Measurements from ENCODE around the gene VWA8.

Gene VWA8

DNA sequence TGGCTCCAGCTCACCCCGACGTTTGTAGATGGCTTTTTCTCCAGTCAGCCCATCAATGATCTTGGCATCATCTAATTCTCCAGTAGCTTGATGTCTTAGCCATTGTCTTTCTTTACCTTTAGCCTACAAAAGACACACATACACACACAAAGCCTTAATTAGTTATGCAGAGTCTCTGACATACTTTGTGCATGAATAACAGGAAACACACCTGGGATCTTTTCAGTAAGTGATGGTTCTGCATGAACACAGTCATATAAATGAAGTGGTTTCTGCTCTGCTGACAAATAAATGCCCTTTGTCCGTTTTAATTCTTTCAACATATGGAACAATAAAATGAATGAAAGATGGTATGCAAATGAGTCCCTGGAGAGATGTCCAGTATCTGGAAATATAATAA is 370.3 kb downstream of the VWA8 start:
- no peak overlapping the region for H3K27ac ChIP-seq (ENCODE audit: low read length)
- no peaks in the 10 kb centered on the region for H3K9me3 ChIP-seq (ENCODE audit: control insufficient read depth in 2 of 2, low read length in 2 of 2)

GRCh38 chr13:41590122-41590521 is 370.8 kb downstream of the VWA8 start:
- Histone ChIP-seq H3K27me3 (ENCODE audit: control insufficient read depth in 1 of 2, insufficient read depth in 2 of 2, low read length in 2 of 2) (no peaks in the 10 kb centered on the region), H3K36me3 (ENCODE audit: control insufficient read depth in 2 of 2, insufficient read depth in 2 of 2, low read length in 2 of 2) (peaks cover 16 to 18% of the 10 kb centered on the region in 2 donors), H3K4me3 (ENCODE audit: low read length in 2 of 2) (no peak overlapping the region), H3K4me1 (ENCODE audit: control insufficient read depth, insufficient read depth, low read length) (no peaks in the 10 kb centered on the region), H3K9ac (ENCODE audit: low read length in 2 of 2) (no peak overlapping the region), H3K9me3 (ENCODE audit: control insufficient read depth in 2 of 2, low read length in 2 of 2) (no peaks in the 10 kb centered on the region), H3K27ac (ENCODE audit: low read length) (no peak overlapping the region)

More for the DNA sequence above, 370.3 kb downstream of the VWA8 start:
- Histone ChIP-seq H3K4me3 (ENCODE audit: low read length in 2 of 2) (no peak overlapping the region), H3K36me3 (ENCODE audit: control insufficient read depth in 2 of 2, insufficient read depth in 2 of 2, low read length in 2 of 2) (peaks cover 15 to 18% of the 10 kb centered on the region in 2 donors), H3K9ac (ENCODE audit: low read length in 2 of 2) (no peak overlapping the region), H3K4me1 (ENCODE audit: control insufficient read depth, insufficient read depth, low read length) (no peaks in the 10 kb centered on the region), H3K27me3 (ENCODE audit: control insufficient read depth in 1 of 2, insufficient read depth in 2 of 2, low read length in 2 of 2) (no peaks in the 10 kb centered on the region)

DNA sequence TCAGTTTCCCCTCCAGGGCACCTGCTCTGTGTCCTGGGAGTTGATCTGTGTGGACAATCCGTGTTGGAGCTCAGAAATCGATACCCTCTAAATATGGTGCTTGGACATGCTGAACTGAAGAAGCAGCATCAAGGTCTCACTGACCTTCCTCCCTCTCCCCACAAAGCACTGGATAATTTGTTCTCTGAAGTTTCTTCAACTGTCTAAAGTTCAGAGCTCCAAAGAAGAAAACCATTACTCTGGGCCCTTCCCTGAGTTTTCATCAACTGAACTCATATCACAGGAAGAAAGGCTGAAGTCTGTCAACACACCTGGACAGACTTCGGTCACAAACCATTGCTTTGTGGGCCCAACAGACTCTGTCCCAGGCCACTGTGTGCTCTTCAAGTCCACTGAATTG is 371.5 kb downstream of the VWA8 start:
- no peak overlapping the region for H3K27ac ChIP-seq (ENCODE audit: low read length)
- peaks cover 17 to 20% of the 10 kb centered on the region in 2 donors for H3K36me3 ChIP-seq (ENCODE audit: control insufficient read depth in 2 of 2, insufficient read depth in 2 of 2, low read length in 2 of 2)
- H3K9me3 ChIP-seq (ENCODE audit: control insufficient read depth in 2 of 2, low read length in 2 of 2) = no peaks in the 10 kb centered on the region
- H3K4me3 ChIP-seq (ENCODE audit: low read length in 2 of 2) = no peak overlapping the region
- H3K27me3 ChIP-seq (ENCODE audit: control insufficient read depth in 1 of 2, insufficient read depth in 2 of 2, low read length in 2 of 2) = no peaks in the 10 kb centered on the region
- H3K4me1 ChIP-seq (ENCODE audit: control insufficient read depth, insufficient read depth, low read length) = no peaks in the 10 kb centered on the region
- H3K9ac ChIP-seq (ENCODE audit: low read length in 2 of 2) = no peak overlapping the region

DNA sequence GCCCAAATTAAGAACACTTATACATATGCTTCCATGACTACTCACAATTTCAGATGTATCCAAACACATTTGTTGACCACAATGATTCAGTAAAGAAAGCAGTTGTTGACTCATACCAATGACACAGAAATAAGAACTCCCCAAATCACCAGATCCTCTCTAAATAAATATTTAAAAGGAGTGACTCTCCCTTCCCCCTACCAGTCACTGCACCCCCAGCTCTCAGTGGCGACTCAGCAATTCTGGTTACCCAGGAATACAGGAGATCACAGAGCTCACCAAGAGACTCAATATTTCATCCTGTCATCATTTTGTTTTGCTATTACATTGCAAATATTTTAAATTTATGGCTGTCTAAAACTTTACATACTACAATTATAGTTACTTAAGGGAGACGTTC is 372.0 kb downstream of the VWA8 start:
- peaks cover 17 to 20% of the 10 kb centered on the region in 2 donors for H3K36me3 ChIP-seq (ENCODE audit: control insufficient read depth in 2 of 2, insufficient read depth in 2 of 2, low read length in 2 of 2)
- H3K9ac ChIP-seq (ENCODE audit: low read length in 2 of 2) = no peak overlapping the region
- no peaks in the 10 kb centered on the region for H3K27me3 ChIP-seq (ENCODE audit: control insufficient read depth in 1 of 2, insufficient read depth in 2 of 2, low read length in 2 of 2)
- no peaks in the 10 kb centered on the region for H3K4me1 ChIP-seq (ENCODE audit: control insufficient read depth, insufficient read depth, low read length)
- H3K9me3 ChIP-seq (ENCODE audit: control insufficient read depth in 2 of 2, low read length in 2 of 2) = no peaks in the 10 kb centered on the region
- H3K4me3 ChIP-seq (ENCODE audit: low read length in 2 of 2) = no peak overlapping the region
- H3K27ac ChIP-seq (ENCODE audit: low read length) = no peak overlapping the region

- Histone ChIP-seq H3K4me3 (ENCODE audit: low read length in 2 of 2) (no peak overlapping the region), H3K36me3 (ENCODE audit: control insufficient read depth in 2 of 2, insufficient read depth in 2 of 2, low read length in 2 of 2) (peaks cover 17 to 20% of the 10 kb centered on the region in 2 donors), H3K27me3 (ENCODE audit: control insufficient read depth in 1 of 2, insufficient read depth in 2 of 2, low read length in 2 of 2) (no peaks in the 10 kb centered on the region), H3K9me3 (ENCODE audit: control insufficient read depth in 2 of 2, low read length in 2 of 2) (no peaks in the 10 kb centered on the region), H3K4me1 (ENCODE audit: control insufficient read depth, insufficient read depth, low read length) (no peaks in the 10 kb centered on the region), H3K27ac (ENCODE audit: low read length) (no peak overlapping the region), H3K9ac (ENCODE audit: low read length in 2 of 2) (no peak overlapping the region)
Observed at GRCh38 chr13:41588448-41588847, 372.5 kb downstream of the VWA8 start.

- peaks cover 17 to 20% of the 10 kb centered on the region in 2 donors for H3K36me3 ChIP-seq (ENCODE audit: control insufficient read depth in 2 of 2, insufficient read depth in 2 of 2, low read length in 2 of 2)
- H3K9me3 ChIP-seq (ENCODE audit: control insufficient read depth in 2 of 2, low read length in 2 of 2) = no peaks in the 10 kb centered on the region
- no peak overlapping the region for H3K4me3 ChIP-seq (ENCODE audit: low read length in 2 of 2)
Observed at GRCh38 chr13:41587490-41587889, 373.4 kb downstream of the VWA8 start.

DNA sequence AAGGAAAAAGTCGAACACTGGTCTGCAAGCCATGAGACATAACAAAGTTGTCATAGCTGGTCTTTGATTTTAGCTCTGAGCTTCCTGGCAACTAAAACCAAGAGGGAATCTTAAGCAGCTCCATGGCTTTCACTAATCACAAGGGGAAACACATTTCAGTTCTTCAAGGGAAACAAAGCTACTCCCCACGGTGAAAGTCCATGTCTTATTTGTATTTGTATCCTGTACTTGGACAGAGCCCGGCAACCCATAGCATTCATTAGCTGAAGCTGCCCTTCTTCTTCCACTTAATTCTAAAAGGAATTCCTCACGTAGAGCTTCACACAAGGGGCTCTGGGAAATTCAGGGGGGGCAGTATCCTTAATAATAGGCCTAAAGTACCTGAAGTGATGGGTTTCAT is 374.7 kb downstream of the VWA8 start:
- Histone ChIP-seq H3K27ac (ENCODE audit: low read length) (no peak overlapping the region), H3K27me3 (ENCODE audit: control insufficient read depth in 1 of 2, insufficient read depth in 2 of 2, low read length in 2 of 2) (no peaks in the 10 kb centered on the region), H3K36me3 (ENCODE audit: control insufficient read depth in 2 of 2, insufficient read depth in 2 of 2, low read length in 2 of 2) (peaks cover 20% of the 10 kb centered on the region in 2 donors), H3K9ac (ENCODE audit: low read length in 2 of 2) (no peak overlapping the region), H3K4me3 (ENCODE audit: low read length in 2 of 2) (no peak overlapping the region), H3K4me1 (ENCODE audit: control insufficient read depth, insufficient read depth, low read length) (no peaks in the 10 kb centered on the region), H3K9me3 (ENCODE audit: control insufficient read depth in 2 of 2, low read length in 2 of 2) (no peaks in the 10 kb centered on the region)

More at GRCh38 chr13:41587490-41587889, 373.4 kb downstream of the VWA8 start:
- Histone ChIP-seq H3K9ac (ENCODE audit: low read length in 2 of 2) (no peak overlapping the region), H3K27ac (ENCODE audit: low read length) (no peak overlapping the region), H3K27me3 (ENCODE audit: control insufficient read depth in 1 of 2, insufficient read depth in 2 of 2, low read length in 2 of 2) (no peaks in the 10 kb centered on the region), H3K4me1 (ENCODE audit: control insufficient read depth, insufficient read depth, low read length) (no peaks in the 10 kb centered on the region)

GRCh38 chr13:41582027-41582463 is 378.9 kb downstream of the VWA8 start:
- no peaks in the 10 kb centered on the region for H3K4me1 ChIP-seq (ENCODE audit: control insufficient read depth, insufficient read depth, low read length)
- no peak overlapping the region for H3K27ac ChIP-seq (ENCODE audit: low read length)
- H3K4me3 ChIP-seq (ENCODE audit: low read length in 2 of 2) = no peak overlapping the region
- H3K9me3 ChIP-seq (ENCODE audit: control insufficient read depth in 2 of 2, low read length in 2 of 2) = no peaks in the 10 kb centered on the region
- H3K27me3 ChIP-seq (ENCODE audit: control insufficient read depth in 1 of 2, insufficient read depth in 2 of 2, low read length in 2 of 2) = no peaks in the 10 kb centered on the region
- H3K36me3 ChIP-seq (ENCODE audit: control insufficient read depth in 2 of 2, insufficient read depth in 2 of 2, low read length in 2 of 2) = peaks cover 6 to 9% of the 10 kb centered on the region in 2 donors
- no peak overlapping the region for H3K9ac ChIP-seq (ENCODE audit: low read length in 2 of 2)

GRCh38 chr13:41580345-41580744 is 380.6 kb downstream of the VWA8 start:
- Histone ChIP-seq H3K4me1 (ENCODE audit: control insufficient read depth, insufficient read depth, low read length) (no peaks in the 10 kb centered on the region), H3K36me3 (ENCODE audit: control insufficient read depth in 2 of 2, insufficient read depth in 2 of 2, low read length in 2 of 2) (peaks cover 3 to 5% of the 10 kb centered on the region in 2 donors), H3K27ac (ENCODE audit: low read length) (no peak overlapping the region), H3K4me3 (ENCODE audit: low read length in 2 of 2) (no peak overlapping the region), H3K27me3 (ENCODE audit: control insufficient read depth in 1 of 2, insufficient read depth in 2 of 2, low read length in 2 of 2) (no peaks in the 10 kb centered on the region), H3K9me3 (ENCODE audit: control insufficient read depth in 2 of 2, low read length in 2 of 2) (no peaks in the 10 kb centered on the region), H3K9ac (ENCODE audit: low read length in 2 of 2) (no peak overlapping the region)

DNA sequence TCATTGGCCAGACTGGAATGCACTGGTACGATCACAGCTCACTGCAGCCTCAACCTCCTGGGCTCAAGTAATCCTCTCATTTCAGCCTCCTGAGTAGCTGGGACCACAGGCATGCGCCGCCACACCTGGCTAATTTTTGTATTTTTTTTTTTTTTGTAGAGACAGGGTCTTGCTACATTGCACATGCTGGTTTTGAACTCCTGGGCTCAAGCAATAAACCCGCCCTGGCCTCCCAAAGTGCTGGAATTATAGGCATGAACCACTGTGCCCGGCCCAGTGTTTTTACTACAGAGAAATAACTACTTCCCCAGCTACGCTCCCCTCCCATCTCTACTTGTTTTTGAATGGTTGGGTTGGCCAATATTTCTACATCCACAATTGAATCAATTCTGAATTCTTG is 381.0 kb downstream of the VWA8 start:
- H3K4me3 ChIP-seq (ENCODE audit: low read length in 2 of 2) = no peak overlapping the region
- H3K27me3 ChIP-seq (ENCODE audit: control insufficient read depth in 1 of 2, insufficient read depth in 2 of 2, low read length in 2 of 2) = no peaks in the 10 kb centered on the region
- H3K9ac ChIP-seq (ENCODE audit: low read length in 2 of 2) = no peak overlapping the region
- no peaks in the 10 kb centered on the region for H3K4me1 ChIP-seq (ENCODE audit: control insufficient read depth, insufficient read depth, low read length)
- no peaks in the 10 kb centered on the region for H3K9me3 ChIP-seq (ENCODE audit: control insufficient read depth in 2 of 2, low read length in 2 of 2)
- peaks cover 3% of the 10 kb centered on the region in 2 donors for H3K36me3 ChIP-seq (ENCODE audit: control insufficient read depth in 2 of 2, insufficient read depth in 2 of 2, low read length in 2 of 2)
- H3K27ac ChIP-seq (ENCODE audit: low read length) = no peak overlapping the region

DNA sequence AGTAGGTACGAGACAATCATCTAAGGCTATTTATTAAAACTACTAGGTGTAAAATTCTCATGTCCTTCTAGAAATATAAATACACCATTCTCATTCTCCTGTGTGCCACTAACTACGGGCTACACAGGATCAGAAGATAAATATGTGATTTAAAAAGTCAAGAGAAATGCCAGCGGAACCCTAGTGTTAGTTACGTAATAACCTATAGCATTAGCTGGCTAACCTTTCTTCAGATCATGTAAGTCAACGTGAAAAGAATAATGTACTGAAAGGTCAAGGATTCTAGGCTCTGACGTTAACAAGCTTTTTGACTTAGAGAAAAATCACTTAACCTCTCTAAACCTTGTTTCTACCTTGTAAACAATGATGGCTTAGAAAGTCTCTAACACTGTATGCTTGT is 381.7 kb downstream of the VWA8 start:
- Histone ChIP-seq H3K27ac (ENCODE audit: low read length) (no peak overlapping the region), H3K36me3 (ENCODE audit: control insufficient read depth in 2 of 2, insufficient read depth in 2 of 2, low read length in 2 of 2) (peaks cover 0 to 3% of the 10 kb centered on the region in 2 donors), H3K9ac (ENCODE audit: low read length in 2 of 2) (no peak overlapping the region), H3K27me3 (ENCODE audit: control insufficient read depth in 1 of 2, insufficient read depth in 2 of 2, low read length in 2 of 2) (no peaks in the 10 kb centered on the region), H3K4me3 (ENCODE audit: low read length in 2 of 2) (no peak overlapping the region), H3K9me3 (ENCODE audit: control insufficient read depth in 2 of 2, low read length in 2 of 2) (no peaks in the 10 kb centered on the region), H3K4me1 (ENCODE audit: control insufficient read depth, insufficient read depth, low read length) (no peaks in the 10 kb centered on the region)

Data from stomach smooth muscle (tissue), 2 donors.